ENCODE measurements around the gene THY1.

THY1 gene

DNA sequence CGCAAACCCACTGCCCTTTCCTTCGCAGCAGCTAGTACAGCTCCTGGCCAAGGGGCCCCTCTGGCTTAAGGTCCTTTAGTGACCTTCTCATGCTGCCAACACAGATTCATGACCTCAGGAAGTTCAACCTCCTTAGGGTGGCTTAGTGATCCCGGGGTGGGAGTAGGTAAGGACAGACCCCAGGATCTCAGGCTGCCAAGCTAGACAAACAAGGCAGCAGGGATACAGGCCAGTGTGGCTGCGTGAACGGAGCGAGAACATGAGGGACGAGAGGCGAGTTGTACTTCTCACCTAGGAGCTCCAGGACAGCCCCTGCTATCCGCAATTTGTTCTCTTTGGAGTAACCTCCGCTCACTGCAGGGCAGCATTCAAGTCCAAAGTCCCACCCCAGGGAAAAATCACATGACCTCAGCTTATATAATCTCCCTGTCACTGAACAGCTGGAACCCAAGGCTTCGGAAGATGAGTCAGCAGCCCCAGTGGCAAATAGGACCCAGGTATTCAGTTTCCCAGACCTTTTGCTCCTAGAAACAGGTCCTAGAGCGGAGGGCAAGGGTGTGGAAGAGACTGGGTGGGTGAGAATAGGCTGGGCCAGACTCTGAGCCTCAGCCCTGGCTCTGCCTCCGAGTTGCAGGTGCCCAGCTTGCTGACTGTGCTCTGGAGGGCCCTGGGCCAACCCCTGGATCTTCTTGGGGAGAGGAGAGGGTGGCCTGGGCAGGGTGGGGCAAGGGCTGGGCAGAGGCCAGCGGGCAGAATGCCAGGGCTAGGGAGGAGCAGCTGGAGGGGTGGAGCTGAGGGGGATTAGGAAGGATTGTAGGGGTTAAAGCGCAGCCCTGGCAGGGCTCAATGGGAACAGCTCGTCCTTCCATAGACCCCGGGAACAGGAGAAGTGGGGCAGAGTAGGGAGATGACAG is 54.6 kb downstream of the THY1 start:
- DNase-seq: no peak

DNA sequence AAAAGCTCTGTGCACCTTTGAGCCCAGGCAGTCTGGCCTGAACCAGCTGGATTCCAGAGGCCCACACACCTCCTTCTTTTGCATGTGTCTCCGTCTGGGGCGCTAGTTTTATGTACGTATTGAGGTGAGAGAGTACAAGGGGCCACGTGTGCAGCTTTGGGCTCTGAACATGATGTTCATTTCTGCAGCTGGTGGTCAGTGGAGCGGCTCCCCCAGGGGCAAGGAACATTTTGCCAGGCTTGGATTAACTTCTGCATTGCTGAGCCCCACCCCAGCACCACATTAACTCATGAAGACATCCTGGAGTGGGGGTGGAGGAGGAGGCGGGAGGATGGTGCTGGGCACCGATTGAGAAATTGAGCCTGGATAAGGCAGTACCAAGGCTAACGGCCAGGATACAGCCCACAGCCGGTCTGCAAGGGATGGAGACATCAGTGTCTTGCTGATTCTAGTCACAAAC is 55.3 kb downstream of the THY1 start:
- DNase-seq: no peak

Measured in GF-D8 (cell line).